Ureter (tissue), 1 donor: ENCODE measurements around the gene JADE1. TPM values are rescaled to one million over a fixed set of nuclear protein-coding genes. Genes with fewer than 3 reads are reported as not detected.

Source experiments
- DNase-seq: peaks from one replicate; pipeline ENCODE4 v3.0.0-alpha.2; 2020; ENCODE audit warnings: low spot score
- total RNA-seq: library from RNA; stranded (reverse); gene quantifications from one replicate; pipeline ENCODE4 v1.2.4, GENCODE V29; 2023
- donor health status: DM: yes; HTN: yes; CAD: no.

Gene JADE1
- total RNA-seq, 1 donor from 2014 or later, result 56.8 TPM

- no peak for DNase-seq
Observed at GRCh38 chr4:128871948-128872347, 62.4 kb downstream of the JADE1 start.

GRCh38 chr4:128876200-128876599, 66.7 kb downstream of the JADE1 start:
- no peak for DNase-seq

- DNase-seq, result no peak
Observed at GRCh38 chr4:128877934-128878333, 68.4 kb downstream of the JADE1 start.

GRCh38 chr4:128879283-128879682, 69.8 kb downstream of the JADE1 start:
- no peak for DNase-seq

GRCh38 chr4:128879971-128880370, 70.5 kb downstream of the JADE1 start:
- no peak for DNase-seq

GRCh38 chr4:128880662-128881061, 71.2 kb downstream of the JADE1 start:
- no peak for DNase-seq

- no peak for DNase-seq
Observed at GRCh38 chr4:128904821-128905220, 95.3 kb downstream of the JADE1 start.

GRCh38 chr4:128906581-128906980, 97.1 kb downstream of the JADE1 start:
- no peak for DNase-seq

GRCh38 chr4:128907981-128908380, 98.5 kb downstream of the JADE1 start:
- DNase-seq, result no peak

- DNase-seq, result no peak
Observed at GRCh38 chr4:128908735-128909134, 99.2 kb downstream of the JADE1 start.

GRCh38 chr4:128913228-128913627, 103.7 kb downstream of the JADE1 start:
- no peak for DNase-seq

- DNase-seq, result no peak
Observed at GRCh38 chr4:128915544-128915943, 106.0 kb downstream of the JADE1 start.

- DNase-seq, result peak; percentile 43
Observed at GRCh38 chr4:128916832-128917231, 107.3 kb downstream of the JADE1 start.

GRCh38 chr4:128917781-128918180, 108.3 kb downstream of the JADE1 start:
- no peak for DNase-seq

GRCh38 chr4:128921954-128922353, 112.5 kb downstream of the JADE1 start:
- no peak for DNase-seq
